Activated naive CD4-positive, alpha-beta T cell treated with anti-CD3 and anti-CD28 coated beads, Interleukin-2, amount 50 U/mL, for 16 hours (primary cell): ENCODE data around the gene RNF13.
"Not testable (repeated sequence)": the region's sequence is repeated elsewhere in the genome, so short reads cannot be mapped to it uniquely, and the experiment has no call there.

Experiments
- DNase-seq: peaks from one replicate; pipeline ENCODE4 v3.0.0-alpha.2; 2020

Gene RNF13

GRCh38 chr3:149844091-149844490, 31.1 kb downstream of the RNF13 start:
- no peak for DNase-seq

- no peak for DNase-seq
These were observed 32.7 kb downstream of the RNF13 start for GRCh38 chr3:149845570-149846244.

- DNase-seq, result no peak
These were observed 35.2 kb downstream of the RNF13 start for GRCh38 chr3:149848238-149848637.

GRCh38 chr3:149848688-149849087, 35.7 kb downstream of the RNF13 start:
- DNase-seq, result no peak

- DNase-seq, result no peak
These were observed 38.0 kb downstream of the RNF13 start for GRCh38 chr3:149850787-149851584.

- DNase-seq, result no peak
These were observed 45.9 kb downstream of the RNF13 start for GRCh38 chr3:149858911-149859310.

GRCh38 chr3:149860881-149861280, 47.9 kb downstream of the RNF13 start:
- no peak for DNase-seq

- no peak for DNase-seq
These were observed 54.5 kb downstream of the RNF13 start for GRCh38 chr3:149867563-149867962.

GRCh38 chr3:149871855-149872254, 58.8 kb downstream of the RNF13 start:
- DNase-seq, result no peak

- DNase-seq, result no peak
These were observed 59.6 kb downstream of the RNF13 start for GRCh38 chr3:149872589-149872988.

GRCh38 chr3:149877668-149878067, 64.7 kb downstream of the RNF13 start:
- DNase-seq, result no peak

- peak; percentile 17 for DNase-seq
These were observed 66.9 kb downstream of the RNF13 start for GRCh38 chr3:149879872-149880271.

- DNase-seq, result no peak
These were observed 68.9 kb downstream of the RNF13 start for GRCh38 chr3:149881879-149882278.

GRCh38 chr3:149883134-149883533, 70.1 kb downstream of the RNF13 start:
- DNase-seq, result no peak

GRCh38 chr3:149883860-149884259, 70.8 kb downstream of the RNF13 start:
- DNase-seq, result not testable (repeated sequence)

GRCh38 chr3:149884848-149885247, 71.8 kb downstream of the RNF13 start:
- DNase-seq, result not testable (repeated sequence)

GRCh38 chr3:149886957-149887356, 73.9 kb downstream of the RNF13 start:
- DNase-seq, result no peak

GRCh38 chr3:149891621-149892020, 78.6 kb downstream of the RNF13 start:
- DNase-seq, result no peak

GRCh38 chr3:149892371-149892770, 79.4 kb downstream of the RNF13 start:
- DNase-seq, result no peak

- no peak for DNase-seq
These were observed 81.2 kb downstream of the RNF13 start for GRCh38 chr3:149894205-149894604.

GRCh38 chr3:149895339-149895738, 82.3 kb downstream of the RNF13 start:
- no peak for DNase-seq

- DNase-seq, result no peak
These were observed 82.8 kb downstream of the RNF13 start for GRCh38 chr3:149895769-149896168.

GRCh38 chr3:149898771-149899170, 85.8 kb downstream of the RNF13 start:
- DNase-seq, result no peak

- no peak for DNase-seq
These were observed 87.3 kb downstream of the RNF13 start for GRCh38 chr3:149900322-149900721.
